ENCODE data around the gene TOX2. TPM values are rescaled to one million over a fixed set of nuclear protein-coding genes. Genes with fewer than 3 reads are reported as not detected.

Gene TOX2
- total RNA-seq, 1 donor from 2014 or later = 2.8 TPM

- no peak for DNase-seq (ENCODE audit: low spot score, unreplicated experiment)
- Mint-ChIP-seq H3K36me3 (ENCODE audit: insufficient read depth) (no peaks in the 10 kb centered on the region), H3K4me3 (ENCODE audit: low read depth) (no peak overlapping the region), H3K27me3 (peaks cover 44% of the 10 kb centered on the region), H3K27ac (no peak overlapping the region), H3K4me1 (ENCODE audit: low read depth) (no peaks in the 10 kb centered on the region), H3K9me3 (ENCODE audit: low read depth) (peaks cover 8% of the 10 kb centered on the region)
- no peak for TF ChIP-seq CTCF (IDR thresholded peaks at IDR 0.05; ENCODE audit: unreplicated experiment)
Measured at GRCh38 chr20:44031001-44031574, 116.4 kb downstream of the TOX2 start.

- Mint-ChIP-seq H3K9me3 (ENCODE audit: low read depth) (peaks cover 8% of the 10 kb centered on the region), H3K4me3 (ENCODE audit: low read depth) (no peak overlapping the region), H3K36me3 (ENCODE audit: insufficient read depth) (no peaks in the 10 kb centered on the region), H3K4me1 (ENCODE audit: low read depth) (no peaks in the 10 kb centered on the region), H3K27ac (no peak overlapping the region), H3K27me3 (peaks cover 44% of the 10 kb centered on the region)
- DNase-seq (ENCODE audit: low spot score, unreplicated experiment) = no peak
- TF ChIP-seq CTCF (IDR thresholded peaks at IDR 0.05; ENCODE audit: unreplicated experiment) = no peak
Measured at GRCh38 chr20:44031781-44032582, 117.3 kb downstream of the TOX2 start.

- no peak overlapping the region for H3K4me3 Mint-ChIP-seq (ENCODE audit: low read depth)
- no peak overlapping the region for H3K27ac Mint-ChIP-seq
- TF ChIP-seq CTCF (IDR thresholded peaks at IDR 0.05; ENCODE audit: unreplicated experiment) = no peak
- H3K4me1 Mint-ChIP-seq (ENCODE audit: low read depth) = no peaks in the 10 kb centered on the region
- H3K9me3 Mint-ChIP-seq (ENCODE audit: low read depth) = peaks cover 8% of the 10 kb centered on the region
- H3K36me3 Mint-ChIP-seq (ENCODE audit: insufficient read depth) = no peaks in the 10 kb centered on the region
- H3K27me3 Mint-ChIP-seq = peaks cover 42% of the 10 kb centered on the region
- no peak for DNase-seq (ENCODE audit: low spot score, unreplicated experiment)
Measured at GRCh38 chr20:44032583-44033331, 118.1 kb downstream of the TOX2 start.

- DNase-seq (ENCODE audit: low spot score, unreplicated experiment) = no peak
- peaks cover 8% of the 10 kb centered on the region for H3K9me3 Mint-ChIP-seq (ENCODE audit: low read depth)
- H3K36me3 Mint-ChIP-seq (ENCODE audit: insufficient read depth) = no peaks in the 10 kb centered on the region
- no peak overlapping the region for H3K27ac Mint-ChIP-seq
- TF ChIP-seq CTCF (IDR thresholded peaks at IDR 0.05; ENCODE audit: unreplicated experiment) = no peak
- H3K4me1 Mint-ChIP-seq (ENCODE audit: low read depth) = no peaks in the 10 kb centered on the region
- H3K4me3 Mint-ChIP-seq (ENCODE audit: low read depth) = no peak overlapping the region
- peaks cover 41% of the 10 kb centered on the region for H3K27me3 Mint-ChIP-seq
Measured at GRCh38 chr20:44033344-44033743, 118.7 kb downstream of the TOX2 start.

- peaks cover 8% of the 10 kb centered on the region for H3K9me3 Mint-ChIP-seq (ENCODE audit: low read depth)
- peaks cover 38% of the 10 kb centered on the region for H3K27me3 Mint-ChIP-seq
- TF ChIP-seq CTCF (IDR thresholded peaks at IDR 0.05; ENCODE audit: unreplicated experiment) = no peak
Measured at GRCh38 chr20:44033873-44034272, 119.2 kb downstream of the TOX2 start.

More at GRCh38 chr20:44033873-44034272, 119.2 kb downstream of the TOX2 start:
- Mint-ChIP-seq H3K27ac (no peak overlapping the region), H3K4me3 (ENCODE audit: low read depth) (no peak overlapping the region), H3K36me3 (ENCODE audit: insufficient read depth) (no peaks in the 10 kb centered on the region), H3K4me1 (ENCODE audit: low read depth) (no peaks in the 10 kb centered on the region)
- no peak for DNase-seq (ENCODE audit: low spot score, unreplicated experiment)

Measured in progenitor cell of endocrine pancreas (in vitro differentiated cells).